ENCODE data around the gene ADGRG6. TPM values are rescaled to one million over a fixed set of nuclear protein-coding genes. Genes with fewer than 3 reads are reported as not detected.

The ADGRG6 gene
- 1 to 10 TPM in 1 of 2 donors, under 1 TPM in 1; 0.74 to 1.5 TPM for total RNA-seq

DNA sequence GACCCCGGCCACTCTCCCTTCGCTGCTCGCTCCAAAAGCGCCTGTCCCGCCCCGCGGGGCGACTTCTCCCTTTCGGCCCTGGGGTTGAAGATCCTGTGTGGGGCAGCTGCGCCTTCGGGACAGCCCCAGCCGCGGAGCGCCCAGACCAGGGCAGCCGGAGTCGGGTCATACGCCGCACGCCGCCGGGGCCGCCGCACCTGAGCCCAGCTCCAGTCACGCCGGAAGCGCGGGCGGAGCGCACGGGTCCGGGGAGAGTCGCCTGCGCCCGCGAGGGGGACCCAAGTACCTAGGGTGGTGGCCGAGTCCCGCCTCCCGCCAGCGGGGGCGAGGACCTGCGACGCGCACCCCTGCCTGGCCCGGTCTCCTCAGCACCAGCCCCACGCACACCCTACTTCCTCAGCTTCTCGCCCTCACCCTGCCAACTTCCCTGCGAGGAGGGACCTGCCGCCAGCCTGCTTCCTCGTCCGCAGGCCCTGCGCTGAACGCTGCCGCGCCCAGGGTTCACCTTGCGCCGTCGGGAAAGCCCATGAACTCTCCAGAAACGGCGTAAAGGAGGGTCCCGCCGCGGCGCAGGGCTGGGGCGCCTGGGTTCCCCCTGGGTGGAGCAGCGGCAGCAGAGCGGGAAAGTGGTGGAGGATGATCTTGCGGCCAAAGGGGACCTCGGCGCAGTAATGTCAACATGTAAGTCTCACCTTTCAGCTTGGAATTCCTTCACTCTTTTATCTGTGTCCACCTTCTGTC is at the start of gene ADGRG6:
ADGRG6 (plus strand) TSS at position 357 of the 741 bp plus-strand sequence; CDS start at position 680, 323 bp downstream.
- H3K27ac Mint-ChIP-seq, result no peak within 1 kb of the TSS
- DNase-seq (peak; percentile 69 to 72), ATAC-seq (replicated peaks in 1 of 2) (peak; percentile 94 to 97)
- H3K36me3 Mint-ChIP-seq (ENCODE audit: insufficient read depth in 2 of 2), result peaks cover 0 to 2% of the 10 kb centered on the region in 2 donors
- H3K9me3 Mint-ChIP-seq, result no peaks in the 10 kb centered on the region
- peaks cover 31% of the 10 kb centered on the region for H3K27me3 Mint-ChIP-seq (ENCODE audit: low read depth)
- H3K4me3 Mint-ChIP-seq, result peak within 1 kb of the TSS; percentile 87 to 88
- peaks cover 13% of the 10 kb centered on the region for H3K4me1 Mint-ChIP-seq (ENCODE audit: low read depth)

DNA sequence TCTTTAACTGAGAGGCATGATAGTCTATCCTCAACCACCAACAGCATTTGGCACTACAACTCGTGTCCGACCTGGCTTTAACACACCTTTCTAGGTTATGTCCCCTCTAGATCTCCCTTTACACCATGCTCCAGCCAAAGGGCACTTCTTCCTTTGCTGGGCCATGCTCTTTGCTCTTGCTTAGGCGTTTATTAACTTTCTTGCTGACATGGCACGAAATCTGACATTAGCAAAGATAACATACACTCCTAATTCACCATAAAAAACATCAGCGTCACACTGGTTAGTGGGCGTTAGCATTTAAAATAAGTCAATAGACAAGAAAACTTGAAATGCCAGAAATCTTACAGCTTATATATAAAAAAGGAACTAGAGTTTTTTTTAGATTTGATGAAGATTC is 47.3 kb upstream of the ADGRG6 start:
- no peak overlapping the region for H3K27ac Mint-ChIP-seq
- ATAC-seq (replicated peaks in 1 of 2) (no peak), DNase-seq (no peak)
- no peaks in the 10 kb centered on the region for H3K27me3 Mint-ChIP-seq (ENCODE audit: low read depth)
- no peaks in the 10 kb centered on the region for H3K36me3 Mint-ChIP-seq (ENCODE audit: insufficient read depth in 2 of 2)
- H3K9me3 Mint-ChIP-seq, result no peaks in the 10 kb centered on the region
- H3K4me3 Mint-ChIP-seq, result no peak overlapping the region
- no peaks in the 10 kb centered on the region for H3K4me1 Mint-ChIP-seq (ENCODE audit: low read depth)

DNA sequence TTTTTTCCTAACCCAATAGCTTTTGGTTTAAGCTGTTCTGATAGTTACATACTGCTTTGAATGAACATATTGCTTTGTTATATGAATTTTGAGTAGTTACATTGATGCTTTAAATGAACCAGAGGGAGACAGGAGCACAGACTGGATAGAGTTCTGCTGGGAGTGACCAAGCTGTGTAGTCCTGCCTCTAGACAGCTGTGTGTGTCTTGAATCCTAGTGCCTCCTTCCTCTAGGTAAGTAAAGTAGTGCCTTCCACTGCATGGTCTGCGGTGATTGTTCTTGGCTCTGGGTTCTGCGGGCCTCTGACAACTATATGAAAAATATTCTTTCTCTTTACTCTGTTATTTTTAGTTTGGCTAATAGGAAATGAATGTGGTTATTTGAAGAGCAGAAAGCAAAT is 46.0 kb upstream of the ADGRG6 start:
- DNase-seq (no peak), ATAC-seq (replicated peaks in 1 of 2) (no peak)
- Mint-ChIP-seq H3K4me3 (no peak overlapping the region), H3K36me3 (ENCODE audit: insufficient read depth in 2 of 2) (no peaks in the 10 kb centered on the region), H3K27ac (no peak overlapping the region), H3K9me3 (no peaks in the 10 kb centered on the region), H3K27me3 (ENCODE audit: low read depth) (no peaks in the 10 kb centered on the region), H3K4me1 (ENCODE audit: low read depth) (no peaks in the 10 kb centered on the region)

DNA sequence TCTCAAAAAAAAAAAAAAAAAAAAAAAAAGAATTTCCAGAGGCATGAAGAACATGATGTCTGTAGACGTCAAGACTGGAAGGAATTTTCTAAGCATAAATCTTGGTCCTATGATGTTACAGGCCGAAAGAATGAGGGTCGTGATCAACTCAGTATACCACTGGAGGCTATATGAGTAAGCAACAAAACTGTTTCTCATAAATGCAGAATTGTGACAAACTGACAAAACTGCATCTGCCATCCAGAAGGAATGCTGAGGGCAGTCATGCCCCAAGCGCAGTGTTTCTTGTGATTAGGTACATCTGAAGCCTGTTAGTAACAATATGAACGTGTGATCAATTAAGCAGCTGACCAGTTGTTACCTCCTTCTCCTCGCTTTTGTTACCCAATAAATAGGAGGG is 43.5 kb upstream of the ADGRG6 start:
- no peak for ATAC-seq (replicated peaks in 1 of 2)
- no peaks in the 10 kb centered on the region for H3K36me3 Mint-ChIP-seq (ENCODE audit: insufficient read depth in 2 of 2)
- H3K9me3 Mint-ChIP-seq, result no peaks in the 10 kb centered on the region
- no peak for DNase-seq
- no peak overlapping the region for H3K27ac Mint-ChIP-seq
- no peak overlapping the region for H3K4me3 Mint-ChIP-seq
- no peaks in the 10 kb centered on the region for H3K4me1 Mint-ChIP-seq (ENCODE audit: low read depth)
- no peaks in the 10 kb centered on the region for H3K27me3 Mint-ChIP-seq (ENCODE audit: low read depth)

DNA sequence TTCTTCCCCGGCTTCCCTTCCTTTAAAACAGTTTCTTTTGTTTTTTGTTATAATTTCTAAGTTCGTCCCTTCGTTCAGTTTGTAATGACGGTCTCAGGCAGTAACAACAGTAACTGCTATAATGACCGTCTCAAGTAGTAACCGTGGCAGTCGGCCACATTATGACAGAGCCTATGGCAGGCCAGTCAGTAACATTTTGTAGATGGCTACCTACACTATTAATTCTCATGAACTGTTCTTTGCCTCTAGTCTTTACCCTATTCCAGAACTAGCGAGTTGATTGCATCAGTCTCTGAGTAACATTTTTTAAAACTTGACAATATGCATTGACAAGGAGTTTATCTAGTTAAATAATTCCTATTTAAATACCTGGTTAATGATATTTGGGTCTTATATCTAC is 43.0 kb upstream of the ADGRG6 start:
- no peaks in the 10 kb centered on the region for H3K4me1 Mint-ChIP-seq (ENCODE audit: low read depth)
- no peak overlapping the region for H3K4me3 Mint-ChIP-seq
- DNase-seq (no peak), ATAC-seq (replicated peaks in 1 of 2) (no peak)
- H3K27me3 Mint-ChIP-seq (ENCODE audit: low read depth), result no peaks in the 10 kb centered on the region
- no peak overlapping the region for H3K27ac Mint-ChIP-seq
- H3K36me3 Mint-ChIP-seq (ENCODE audit: insufficient read depth in 2 of 2), result no peaks in the 10 kb centered on the region
- no peaks in the 10 kb centered on the region for H3K9me3 Mint-ChIP-seq

DNA sequence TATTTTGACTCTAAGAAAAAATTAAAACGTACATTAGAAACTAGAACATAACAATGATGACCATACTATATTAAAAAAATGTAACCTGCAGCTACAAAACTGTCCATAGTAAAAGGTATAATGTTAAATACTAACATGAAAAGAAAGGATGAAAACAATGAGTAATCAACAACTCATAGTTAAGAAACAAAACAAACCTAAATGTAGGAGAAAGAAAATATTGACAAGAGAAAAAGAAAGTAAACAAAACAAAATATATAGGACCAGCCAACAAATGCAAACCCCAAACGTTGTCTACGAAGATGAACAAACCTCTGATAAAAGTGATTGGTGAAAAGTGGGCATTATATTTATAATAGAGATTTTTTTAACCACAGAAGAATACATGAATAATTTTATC is 41.1 kb upstream of the ADGRG6 start:
- no peak for DNase-seq
- H3K27ac Mint-ChIP-seq, result no peak overlapping the region
- H3K36me3 Mint-ChIP-seq (ENCODE audit: insufficient read depth in 2 of 2), result no peaks in the 10 kb centered on the region
- H3K9me3 Mint-ChIP-seq, result no peaks in the 10 kb centered on the region
- no peak for ATAC-seq (replicated peaks in 1 of 2)
- H3K27me3 Mint-ChIP-seq (ENCODE audit: low read depth), result no peaks in the 10 kb centered on the region
- no peaks in the 10 kb centered on the region for H3K4me1 Mint-ChIP-seq (ENCODE audit: low read depth)
- no peak overlapping the region for H3K4me3 Mint-ChIP-seq

DNA sequence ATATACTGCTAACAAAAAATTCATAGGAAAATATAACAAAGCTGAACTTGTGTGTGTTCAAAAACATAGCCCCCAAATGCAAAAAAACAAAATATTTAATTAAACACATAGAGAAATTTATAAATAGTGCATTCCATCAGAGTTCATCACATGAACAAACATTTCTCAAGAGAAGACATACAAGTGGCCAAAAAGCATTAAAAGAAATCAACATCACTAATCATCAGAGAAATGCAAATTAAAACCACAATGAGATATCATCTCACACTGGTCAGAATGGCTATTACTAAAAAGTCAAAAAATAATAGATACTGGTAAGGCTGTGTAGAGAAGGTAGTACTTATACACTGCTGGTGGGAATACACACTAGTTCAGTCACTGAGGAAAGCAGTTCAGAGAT is 39.6 kb upstream of the ADGRG6 start:
- no peak overlapping the region for H3K27ac Mint-ChIP-seq
- H3K4me3 Mint-ChIP-seq, result no peak overlapping the region
- no peak for DNase-seq
- no peaks in the 10 kb centered on the region for H3K4me1 Mint-ChIP-seq (ENCODE audit: low read depth)
- no peak for ATAC-seq (replicated peaks in 1 of 2)
- H3K9me3 Mint-ChIP-seq, result no peaks in the 10 kb centered on the region
- no peaks in the 10 kb centered on the region for H3K36me3 Mint-ChIP-seq (ENCODE audit: insufficient read depth in 2 of 2)
- no peaks in the 10 kb centered on the region for H3K27me3 Mint-ChIP-seq (ENCODE audit: low read depth)

DNA sequence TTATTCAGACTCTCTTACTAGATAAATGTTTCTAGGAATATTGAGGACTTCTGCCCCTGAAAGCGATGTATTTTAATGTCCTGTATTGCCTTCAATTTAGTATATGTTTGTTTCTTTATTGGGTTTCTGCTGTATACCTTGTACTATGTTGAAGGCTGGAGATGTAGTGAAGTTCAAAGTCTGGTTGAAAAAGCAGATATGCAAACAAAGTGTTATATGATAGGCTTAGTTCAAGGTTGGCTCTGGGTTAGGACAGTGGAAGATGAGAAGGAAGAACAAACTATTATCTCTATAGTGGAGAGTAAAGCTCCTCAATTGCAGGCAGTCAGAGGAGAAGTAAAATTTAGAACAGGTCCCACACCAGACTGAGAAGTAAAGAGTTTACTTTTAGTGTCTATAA is 36.3 kb upstream of the ADGRG6 start:
- H3K27me3 Mint-ChIP-seq (ENCODE audit: low read depth), result no peaks in the 10 kb centered on the region
- no peaks in the 10 kb centered on the region for H3K4me1 Mint-ChIP-seq (ENCODE audit: low read depth)
- DNase-seq (no peak), ATAC-seq (replicated peaks in 1 of 2) (no peak)
- H3K27ac Mint-ChIP-seq, result no peak overlapping the region
- H3K4me3 Mint-ChIP-seq, result no peak overlapping the region
- no peaks in the 10 kb centered on the region for H3K9me3 Mint-ChIP-seq
- no peaks in the 10 kb centered on the region for H3K36me3 Mint-ChIP-seq (ENCODE audit: insufficient read depth in 2 of 2)

DNA sequence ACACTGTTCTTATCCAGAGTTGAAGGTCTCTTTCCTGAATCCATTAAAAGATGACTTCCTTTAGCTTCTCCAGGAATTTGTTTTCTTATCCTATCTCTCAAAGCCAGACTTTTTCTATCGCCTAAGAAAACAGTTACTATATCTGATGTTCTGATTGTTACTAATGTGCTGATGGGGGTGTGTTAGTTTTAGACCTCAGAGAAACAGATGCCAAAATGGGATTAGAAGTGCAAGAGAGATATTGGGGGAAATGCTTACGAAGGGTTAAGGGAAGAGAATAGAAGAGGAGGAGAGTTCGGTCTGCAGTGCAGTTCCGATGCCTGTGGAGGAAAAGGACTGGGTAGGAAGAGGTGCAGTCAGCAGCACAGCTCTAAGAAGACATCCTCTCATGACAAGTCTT is 35.7 kb upstream of the ADGRG6 start:
- Mint-ChIP-seq H3K36me3 (ENCODE audit: insufficient read depth in 2 of 2) (no peaks in the 10 kb centered on the region), H3K4me1 (ENCODE audit: low read depth) (no peaks in the 10 kb centered on the region), H3K4me3 (no peak overlapping the region), H3K9me3 (no peaks in the 10 kb centered on the region), H3K27me3 (ENCODE audit: low read depth) (no peaks in the 10 kb centered on the region), H3K27ac (no peak overlapping the region)
- DNase-seq (no peak), ATAC-seq (replicated peaks in 1 of 2) (no peak)

DNA sequence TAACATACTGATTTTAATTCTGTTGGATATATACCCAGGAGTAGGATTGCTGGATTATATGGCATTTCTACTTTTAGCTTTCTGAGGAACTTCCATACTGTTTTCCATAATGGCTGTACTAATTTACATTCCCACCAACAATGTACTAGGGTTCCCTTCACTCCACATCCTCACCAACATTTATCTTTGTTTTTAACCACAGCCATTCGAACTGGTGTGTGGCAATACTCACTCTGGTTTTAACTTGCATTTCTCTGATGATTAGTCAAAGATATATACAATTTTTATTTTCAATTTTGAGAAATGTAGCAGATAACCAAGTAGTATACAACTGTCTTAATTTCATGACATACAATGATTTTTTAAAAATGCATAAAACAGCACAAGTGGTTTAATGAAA is 30.3 kb upstream of the ADGRG6 start:
- Mint-ChIP-seq H3K9me3 (no peaks in the 10 kb centered on the region), H3K36me3 (ENCODE audit: insufficient read depth in 2 of 2) (no peaks in the 10 kb centered on the region), H3K27me3 (ENCODE audit: low read depth) (no peaks in the 10 kb centered on the region), H3K4me3 (no peak overlapping the region), H3K4me1 (ENCODE audit: low read depth) (no peaks in the 10 kb centered on the region), H3K27ac (no peak overlapping the region)
- ATAC-seq (replicated peaks in 1 of 2) (no peak), DNase-seq (no peak)

DNA sequence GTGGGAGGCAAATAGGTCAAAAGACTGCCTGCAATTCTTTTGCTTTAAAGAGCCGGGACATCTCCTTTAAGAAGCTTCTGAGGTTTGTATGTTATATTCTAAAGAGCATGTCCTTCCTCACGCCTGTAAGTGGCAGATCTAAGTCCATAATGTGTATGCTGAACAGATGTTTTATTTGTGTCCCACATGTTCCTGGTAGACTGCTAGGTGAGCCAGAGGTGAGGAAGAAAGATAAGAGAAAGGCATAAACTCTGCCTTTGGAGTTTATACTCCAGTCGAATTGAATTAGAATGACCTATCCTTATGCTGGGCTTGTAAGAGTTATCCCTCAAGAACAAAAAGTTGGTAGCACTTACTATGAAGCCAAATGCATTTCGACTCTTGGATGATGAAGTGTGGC is 27.2 kb upstream of the ADGRG6 start:
- no peak overlapping the region for H3K27ac Mint-ChIP-seq
- H3K27me3 Mint-ChIP-seq (ENCODE audit: low read depth), result no peaks in the 10 kb centered on the region
- DNase-seq (no peak), ATAC-seq (replicated peaks in 1 of 2) (no peak)
- no peaks in the 10 kb centered on the region for H3K36me3 Mint-ChIP-seq (ENCODE audit: insufficient read depth in 2 of 2)
- no peaks in the 10 kb centered on the region for H3K9me3 Mint-ChIP-seq
- H3K4me1 Mint-ChIP-seq (ENCODE audit: low read depth), result no peaks in the 10 kb centered on the region
- H3K4me3 Mint-ChIP-seq, result no peak overlapping the region

DNA sequence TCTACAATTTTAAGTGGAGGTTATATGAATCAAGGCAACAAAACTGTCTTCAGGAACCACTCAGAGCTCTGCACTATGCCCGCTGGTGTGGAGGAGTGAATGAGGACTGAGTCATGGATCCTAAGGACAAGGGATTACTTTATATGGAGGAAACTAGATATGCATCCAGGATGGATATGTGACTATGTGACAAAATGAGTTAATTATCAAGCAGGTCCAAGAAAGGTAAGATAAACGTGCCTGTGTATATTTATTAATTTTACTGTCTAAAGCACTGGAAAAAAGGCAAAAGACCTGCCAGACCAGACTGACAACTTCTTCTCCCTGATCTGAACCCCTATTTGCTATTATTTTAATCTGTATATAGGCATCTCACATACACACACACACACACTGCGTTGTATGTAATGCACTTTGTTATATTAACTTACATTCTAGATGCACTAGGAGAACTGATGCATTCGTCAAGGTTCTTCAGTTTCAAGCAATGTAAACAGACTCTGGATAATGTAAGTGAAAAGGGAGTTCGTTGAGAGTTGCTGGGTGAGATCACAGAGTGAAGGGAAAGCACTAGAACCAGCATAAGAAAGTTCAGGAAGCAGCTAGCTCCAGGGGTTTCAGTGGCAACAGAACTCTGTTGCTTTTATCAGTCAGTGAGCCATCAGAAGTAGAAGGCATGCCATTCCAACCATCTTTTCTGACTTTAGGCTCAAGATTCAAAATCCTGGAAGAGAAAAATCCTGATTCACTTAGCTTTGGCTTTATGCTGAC is 26.4 kb upstream of the ADGRG6 start:
- Mint-ChIP-seq H3K9me3 (no peaks in the 10 kb centered on the region), H3K27me3 (ENCODE audit: low read depth) (no peaks in the 10 kb centered on the region), H3K4me1 (ENCODE audit: low read depth) (no peaks in the 10 kb centered on the region), H3K27ac (no peak overlapping the region), H3K36me3 (ENCODE audit: insufficient read depth in 2 of 2) (no peaks in the 10 kb centered on the region), H3K4me3 (no peak overlapping the region)
- DNase-seq, result no peak
- ATAC-seq (replicated peaks in 1 of 2), result no peak

DNA sequence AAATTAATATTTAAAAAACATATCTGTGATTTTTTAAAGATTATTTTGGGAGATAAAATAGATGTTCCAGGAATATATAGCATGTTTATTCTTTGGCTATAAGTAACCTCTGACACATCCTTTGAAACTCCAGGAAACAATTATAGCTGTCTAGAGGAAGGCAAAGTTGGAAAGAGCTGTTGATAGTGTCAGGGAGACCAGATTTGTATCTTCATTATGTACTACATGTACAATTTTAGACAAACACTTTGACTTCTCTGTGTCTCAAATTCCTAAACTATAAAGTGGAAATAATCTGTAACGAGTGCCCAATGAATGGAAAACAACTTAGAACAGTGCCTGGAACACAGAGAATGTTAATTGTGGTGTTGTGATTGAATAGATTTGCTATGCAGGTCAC is 25.6 kb upstream of the ADGRG6 start:
- DNase-seq (no peak), ATAC-seq (replicated peaks in 1 of 2) (no peak)
- Mint-ChIP-seq H3K27me3 (ENCODE audit: low read depth) (no peaks in the 10 kb centered on the region), H3K36me3 (ENCODE audit: insufficient read depth in 2 of 2) (no peaks in the 10 kb centered on the region), H3K27ac (no peak overlapping the region), H3K9me3 (peaks cover 0 to 2% of the 10 kb centered on the region in 2 donors), H3K4me1 (ENCODE audit: low read depth) (no peaks in the 10 kb centered on the region), H3K4me3 (no peak overlapping the region)

Measured in activated T-cell treated with anti-CD3 and anti-CD28 coated beads, Interleukin-2, amount 50 U/mL, for 72 hours (primary cell).